GM21367 (cell line): ENCODE data around the gene C11orf21.

Experiments used
- ATAC-seq: cut with Tn5 transposase; IDR thresholded peaks from one replicate; pipeline ENCODE4 v1.9.1; 2021; ENCODE audit not compliant: unreplicated experiment

Gene C11orf21

GRCh38 chr11:2262301-2263070 is 39.2 kb downstream of the C11orf21 start:
- ATAC-seq = no peak

DNA sequence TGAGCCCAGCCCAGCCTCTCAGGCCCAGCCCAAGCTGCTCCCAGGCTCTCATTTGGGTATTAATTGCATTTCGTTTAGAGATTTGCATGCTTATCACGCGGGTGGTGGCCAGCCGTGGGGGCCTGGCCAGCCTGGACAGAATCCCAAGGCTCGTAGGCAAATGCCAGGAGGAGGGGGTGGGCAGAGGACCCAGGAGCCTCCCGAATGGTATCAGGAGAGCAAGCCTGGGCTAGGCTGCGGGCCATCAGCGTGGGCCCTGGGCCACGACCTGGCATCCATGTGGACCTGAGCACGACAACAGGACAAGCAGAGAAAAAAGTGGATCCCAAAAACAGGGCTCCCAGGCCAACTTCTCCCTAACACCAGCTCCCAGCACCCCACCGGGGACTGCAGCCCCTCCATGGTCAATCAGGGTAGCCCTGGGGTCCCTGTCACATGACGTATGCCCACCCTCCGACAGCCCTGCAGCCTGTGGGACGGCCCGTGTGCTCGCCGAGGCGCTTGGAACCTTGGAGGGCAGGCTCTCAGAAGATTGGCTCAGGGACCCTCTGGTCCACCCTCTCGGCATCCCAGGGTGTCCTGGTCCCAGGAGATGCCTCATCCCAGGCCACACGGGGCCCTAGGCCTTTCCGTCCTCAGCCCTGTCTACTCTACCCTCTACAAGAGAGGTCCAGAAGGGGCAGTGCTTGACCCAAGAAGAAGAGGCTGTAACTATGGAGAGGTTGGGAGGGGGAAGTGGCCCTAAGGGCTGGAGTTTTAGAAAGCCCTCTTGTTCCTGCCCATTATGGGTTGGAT is 40.1 kb downstream of the C11orf21 start:
- ATAC-seq = no peak

DNA sequence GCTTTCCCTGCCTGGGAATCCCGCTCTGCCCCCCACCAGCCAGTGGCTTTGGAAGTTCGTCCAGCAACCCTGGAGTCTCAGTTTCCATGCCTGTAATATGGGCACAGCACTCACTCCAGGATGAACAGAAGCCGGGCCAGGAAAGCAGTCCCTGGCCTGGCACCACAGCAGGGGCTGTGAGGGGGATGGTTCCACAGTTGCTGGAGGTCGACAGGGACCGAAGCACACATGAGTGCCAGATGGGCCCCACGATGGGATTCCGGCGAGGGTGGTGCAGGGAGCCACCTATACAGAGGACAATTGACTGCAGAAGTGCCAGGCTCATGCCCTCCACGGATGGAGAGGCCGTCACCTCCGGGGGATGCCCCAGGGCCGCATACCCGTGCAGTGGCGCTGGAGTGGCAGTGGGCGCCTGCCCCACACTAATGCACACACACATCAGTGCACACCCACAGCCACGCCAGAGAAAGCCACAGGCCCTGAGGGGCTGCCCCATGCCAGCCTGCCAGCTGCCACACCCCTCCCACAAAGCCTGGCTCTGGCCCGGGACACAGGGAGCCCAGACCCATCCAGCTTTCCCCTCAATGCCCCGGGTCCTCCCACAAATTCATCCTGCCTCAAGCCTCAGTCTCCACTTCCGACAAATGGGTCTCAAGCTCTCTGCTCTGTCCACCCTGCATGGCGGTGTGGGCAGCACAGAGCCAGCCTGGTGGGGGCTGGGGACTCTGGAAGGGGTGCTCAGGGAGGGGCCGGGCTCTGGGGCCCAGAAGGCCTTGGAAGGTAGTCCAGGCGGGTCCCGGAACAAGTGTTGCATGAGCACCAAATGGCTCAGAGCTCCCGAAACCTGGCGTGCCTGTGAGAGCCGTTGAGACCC is 41.0 kb downstream of the C11orf21 start:
- no peak for ATAC-seq

GRCh38 chr11:2259897-2260451 is 41.7 kb downstream of the C11orf21 start:
- no peak for ATAC-seq

DNA sequence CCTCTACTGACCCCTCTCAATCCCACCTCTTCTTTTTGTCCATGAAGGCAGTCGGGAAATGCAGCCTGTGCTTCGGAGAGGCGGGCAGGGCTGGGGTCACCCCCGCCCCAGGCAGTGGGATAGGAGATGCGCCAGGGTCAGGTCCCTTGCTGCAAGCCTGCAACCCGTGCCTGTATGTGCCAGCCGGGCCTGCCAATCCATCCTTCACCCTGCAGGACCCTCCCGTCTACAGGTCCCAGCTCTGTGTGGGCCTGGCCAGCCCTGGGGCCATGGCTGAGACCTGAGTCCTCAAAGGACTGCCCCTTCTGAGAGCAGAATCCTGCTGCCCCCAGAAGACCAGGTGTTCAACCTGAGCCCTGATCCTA is 42.3 kb downstream of the C11orf21 start:
- ATAC-seq = no peak

- no peak for ATAC-seq
Measured at GRCh38 chr11:2258501-2259465, 42.9 kb downstream of the C11orf21 start.

GRCh38 chr11:2256951-2257700 is 44.6 kb downstream of the C11orf21 start:
- ATAC-seq = no peak

DNA sequence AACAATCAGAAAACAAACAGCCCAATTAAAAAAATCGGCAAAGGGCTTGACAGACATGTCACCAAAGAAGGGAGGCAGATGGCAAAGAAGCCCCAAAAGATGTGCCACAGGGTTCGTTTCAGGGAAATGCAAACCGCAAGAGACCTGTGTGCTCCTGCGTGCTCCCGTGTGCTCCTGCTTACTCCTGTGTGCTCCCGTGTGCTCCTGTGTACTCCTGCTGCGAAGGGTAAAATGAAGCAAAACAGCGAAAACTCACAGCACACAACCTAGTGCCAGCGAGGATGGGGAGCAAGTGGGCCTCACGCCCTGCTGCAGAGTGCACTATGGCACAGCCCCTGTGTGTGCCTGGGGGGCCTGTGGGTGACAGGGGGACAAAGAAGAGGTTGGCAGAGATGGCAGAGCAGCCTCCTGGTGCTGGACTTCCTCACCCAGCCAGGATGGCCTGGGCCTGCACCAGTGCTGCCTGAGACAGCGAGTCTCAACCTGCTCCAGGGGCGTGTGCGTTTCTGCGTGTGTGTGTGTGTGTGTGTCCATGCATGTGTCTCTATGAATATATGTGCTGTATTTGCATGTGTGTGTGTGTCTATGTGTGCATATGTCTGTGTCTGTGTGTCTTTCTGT is 45.3 kb downstream of the C11orf21 start:
- ATAC-seq = no peak

DNA sequence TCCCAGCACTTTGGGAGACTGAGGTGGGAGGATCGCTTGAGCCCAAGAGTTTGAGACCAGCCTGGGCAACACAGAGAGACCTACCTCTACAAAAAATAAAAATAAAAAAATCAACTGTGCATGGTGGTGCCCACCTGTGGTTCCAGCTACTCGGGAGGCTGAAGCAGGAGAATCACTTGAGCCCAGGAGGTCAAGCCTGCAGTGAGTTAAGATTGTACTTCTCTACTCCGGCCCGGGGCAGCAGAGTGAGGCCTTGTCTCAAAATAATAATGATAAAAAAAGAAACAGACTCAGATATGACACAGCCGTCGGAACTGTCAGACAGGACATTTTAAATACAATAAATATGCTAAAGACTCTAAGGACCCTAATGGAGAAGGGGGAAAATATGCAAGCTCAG is 49.7 kb downstream of the C11orf21 start:
- no peak for ATAC-seq

GRCh38 chr11:2251138-2251537 is 50.6 kb downstream of the C11orf21 start:
- no peak for ATAC-seq

DNA sequence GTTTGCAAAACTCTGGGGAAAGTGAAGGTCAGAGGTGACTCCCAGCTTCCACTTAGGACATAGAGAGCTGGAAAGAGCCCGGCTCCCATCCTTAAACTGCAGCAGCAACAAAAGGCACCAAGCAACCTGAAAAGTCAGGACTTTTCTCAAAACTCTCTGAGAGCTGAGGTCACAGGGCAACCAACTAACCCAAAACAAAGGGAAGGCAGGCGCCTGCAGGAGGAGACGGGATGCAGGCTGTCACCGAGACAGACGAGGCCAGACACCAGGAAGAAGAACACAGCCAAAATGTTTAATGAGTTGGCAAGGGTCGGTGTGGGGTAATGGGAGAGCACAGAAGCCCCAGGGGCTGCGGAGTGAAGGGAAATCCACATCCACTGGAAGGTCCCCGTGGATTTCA is 51.2 kb downstream of the C11orf21 start:
- ATAC-seq = no peak

- ATAC-seq = no peak
Measured at GRCh38 chr11:2250041-2250440, 51.7 kb downstream of the C11orf21 start.

DNA sequence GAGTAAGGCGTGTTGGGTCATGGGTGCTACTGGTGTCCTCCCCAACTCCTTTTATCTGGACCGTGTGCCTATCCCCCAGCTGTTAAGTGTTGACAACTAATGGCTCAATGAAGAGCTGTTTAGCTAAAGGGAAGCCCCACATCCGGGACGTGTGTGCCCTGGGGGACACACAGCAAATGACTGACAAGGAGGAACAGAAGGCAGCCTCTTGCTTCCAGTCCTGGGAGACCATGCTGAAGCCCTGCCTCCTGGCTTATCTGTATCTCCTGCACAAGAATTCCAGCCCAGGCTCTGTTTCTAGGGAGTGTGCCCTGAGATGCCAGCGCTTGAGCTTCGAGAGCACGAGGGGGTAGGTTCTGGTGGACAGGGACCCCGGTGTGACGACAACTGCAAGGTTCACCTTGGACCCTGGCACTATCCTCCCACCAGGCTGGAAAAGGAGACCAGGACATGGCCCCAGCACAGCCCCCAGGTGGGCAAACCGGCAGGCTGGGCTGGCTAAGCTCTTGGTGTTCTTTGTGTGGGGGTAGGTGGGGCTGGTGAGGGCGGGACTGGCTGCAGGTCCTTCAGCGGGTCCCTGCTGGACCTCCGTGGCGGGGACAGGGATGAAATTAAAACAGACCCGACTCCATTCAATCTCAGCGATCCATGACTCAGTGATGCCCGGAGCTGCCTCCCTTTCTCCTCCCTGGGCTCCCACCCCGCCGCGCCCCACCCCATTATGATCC is 52.4 kb downstream of the C11orf21 start:
- no peak for ATAC-seq

- no peak for ATAC-seq
Measured at GRCh38 chr11:2248762-2249161, 53.0 kb downstream of the C11orf21 start.

GRCh38 chr11:2248242-2248641 is 53.5 kb downstream of the C11orf21 start:
- ATAC-seq = no peak

- no peak for ATAC-seq
Measured at GRCh38 chr11:2247496-2247895, 54.2 kb downstream of the C11orf21 start.
